SK-N-MC (cell line): ENCODE measurements around the gene EXT2.

ENCODE experiments used
- EZH2 ChIP-seq: fragments of 200-600 bp; sonication (generic); IDR thresholded peaks from one replicate; pipeline ENCODE4 v1.6.1; 2017; ENCODE audit warnings: antibody characterized with exemption
- FOXP2 ChIP-seq: optimal IDR thresholded peaks from 2 replicates; pipeline ENCODE3; 2011; ENCODE audit warnings: mild to moderate bottlenecking, moderate library complexity; ENCODE audit not compliant: insufficient read depth; ENCODE audit errors: extremely low read length, control extremely low read depth
- POLR2AphosphoS5 ChIP-seq: IDR thresholded peaks from 2 replicates; pipeline ENCODE4 v1.6.1; 2012; ENCODE audit warnings: mild to moderate bottlenecking, low read depth, low read length, borderline replicate concordance

GRCh38 chr11:44113572-44113971 is 18.1 kb downstream of the EXT2 start:
- no peak for TF ChIP-seq EZH2
- no peak for TF ChIP-seq POLR2AphosphoS5
- no peak for TF ChIP-seq FOXP2
